Urothelium cell line (cell line): ENCODE data around the gene NRTN.
A peak's percentile ranks its signal among the peaks of the same experiment; 100 is the strongest.

Source experiments
- DNase-seq: peaks from one replicate; pipeline ENCODE4 v3.0.0; 2011; ENCODE audit warnings: low spot score, mixed read lengths
- FAIRE-seq: peaks from 2 replicates; lab custom pipeline; 2011; peaks lifted over from hg19 to GRCh38; lab: Jason Lieb, UNC

NRTN gene

DNA sequence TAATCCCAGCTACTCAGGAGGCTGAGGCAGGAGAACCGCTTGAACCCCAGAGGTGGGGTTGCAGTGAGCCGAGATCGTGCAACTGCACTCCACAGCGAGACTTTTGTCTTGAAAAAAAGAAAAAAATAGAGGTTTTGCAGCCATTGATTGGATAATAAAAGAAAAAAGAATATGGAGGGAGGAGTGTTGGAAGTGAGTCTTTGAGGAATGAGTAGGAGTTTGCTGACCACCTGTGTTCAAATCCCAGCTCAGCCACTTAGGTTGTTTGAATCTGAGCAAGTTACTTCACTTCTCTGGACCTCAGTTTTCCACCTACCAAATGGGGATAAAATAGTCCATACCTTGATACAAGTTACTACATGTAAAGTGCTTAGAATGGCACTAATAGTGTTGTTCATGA, 6.2 kb downstream of the NRTN start:
- no peak for FAIRE-seq

DNA sequence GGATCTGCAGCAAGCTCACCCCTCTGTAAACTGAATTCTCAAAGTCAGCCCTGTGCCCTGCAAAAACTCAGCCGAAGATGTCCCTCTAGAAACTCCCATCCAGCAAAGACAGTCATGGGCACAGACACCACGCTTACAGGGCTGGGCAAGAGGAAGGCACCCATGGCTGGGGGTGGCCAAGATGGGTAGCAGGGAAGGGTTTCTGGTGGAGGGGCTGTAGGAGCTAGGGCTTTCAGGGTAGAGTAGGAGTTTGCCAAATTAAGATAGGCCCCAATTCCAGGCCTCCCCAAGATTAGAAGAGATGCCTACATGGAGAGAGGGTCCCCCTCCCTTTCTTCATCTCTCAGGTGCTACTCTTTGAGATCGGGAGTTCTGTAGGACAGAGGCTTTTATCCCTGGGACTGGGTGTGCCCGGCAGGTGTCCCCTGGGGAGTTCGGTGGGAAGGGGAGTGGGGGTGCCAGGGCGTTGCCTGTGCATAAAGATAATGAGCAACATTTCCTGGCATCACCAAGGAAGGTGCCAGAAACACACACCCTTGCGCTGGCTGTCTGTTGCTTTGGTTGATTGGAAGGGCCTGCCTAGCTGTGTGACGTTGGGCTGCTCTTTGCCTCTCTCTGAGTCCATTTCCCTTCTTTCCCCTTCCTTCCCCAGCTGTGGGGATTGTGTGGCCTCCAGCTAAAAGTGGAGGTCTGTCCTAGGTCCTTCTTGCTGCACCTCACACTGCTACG, 9.4 kb downstream of the NRTN start:
- no peak for DNase-seq
- no peak for FAIRE-seq

More for the DNA sequence above, 6.2 kb downstream of the NRTN start:
- DNase-seq = no peak

DNA sequence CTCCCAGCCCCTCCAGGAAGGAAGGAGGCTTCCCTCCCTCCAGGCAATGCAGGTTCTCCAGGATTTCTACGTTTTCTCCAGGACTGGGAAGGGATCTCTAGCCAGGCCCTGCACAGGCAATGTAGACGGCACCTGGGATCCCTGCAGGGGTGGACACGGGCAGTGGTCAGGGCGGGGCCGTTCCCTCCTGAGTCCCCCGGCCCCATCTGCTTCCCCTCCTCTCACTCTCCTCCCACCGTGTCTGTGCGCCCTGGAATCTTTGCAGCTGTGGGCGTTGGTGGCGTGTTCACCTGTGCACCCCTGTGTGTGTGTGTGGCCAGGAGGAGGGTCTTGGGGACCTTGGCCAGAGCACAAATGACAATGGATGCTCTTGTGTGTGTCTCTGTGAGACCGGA, 10.0 kb downstream of the NRTN start:
- FAIRE-seq (no peak), DNase-seq (no peak)

DNA sequence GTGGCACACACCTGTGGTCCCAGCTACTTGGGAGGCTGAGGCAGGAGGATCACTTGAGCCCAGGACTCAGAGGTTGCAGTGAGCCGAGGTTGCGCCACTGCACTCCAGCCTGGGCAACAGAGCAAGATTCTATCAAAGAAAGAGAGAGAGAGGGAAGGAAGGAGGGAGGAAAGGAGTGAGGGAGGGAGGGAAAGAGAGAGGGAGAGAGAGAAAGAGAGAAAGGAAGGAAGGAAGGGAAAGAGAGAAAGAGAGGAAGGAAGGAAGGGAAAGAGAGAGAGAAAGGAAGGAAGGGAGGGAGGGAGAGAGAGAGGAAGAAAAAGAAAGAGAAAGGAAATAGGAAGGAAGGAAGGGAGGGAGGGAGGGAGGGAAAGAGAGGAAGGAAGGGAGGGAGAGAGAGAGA, 12.4 kb downstream of the NRTN start:
- no peak for DNase-seq
- no peak for FAIRE-seq

DNA sequence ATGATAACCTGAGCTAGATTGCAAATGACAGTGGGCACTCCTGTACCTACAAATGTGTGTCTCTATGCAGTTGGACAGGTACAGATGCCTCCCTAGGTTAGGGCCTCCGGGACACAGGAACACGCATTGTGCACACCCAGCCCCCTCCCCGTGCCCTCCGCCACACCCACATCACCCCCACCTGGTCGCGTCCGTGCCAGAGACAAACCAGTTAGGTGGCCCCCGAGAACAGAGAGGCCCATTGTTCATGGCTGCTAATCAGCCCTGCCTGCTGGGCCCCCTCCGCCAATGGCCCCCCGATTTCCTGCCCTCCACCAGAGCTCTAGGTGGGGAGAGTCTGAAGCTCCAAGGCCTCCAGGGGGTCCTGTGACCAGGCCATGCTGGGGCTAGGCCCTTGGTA, 13.7 kb downstream of the NRTN start:
- FAIRE-seq (no peak), DNase-seq (no peak)

DNA sequence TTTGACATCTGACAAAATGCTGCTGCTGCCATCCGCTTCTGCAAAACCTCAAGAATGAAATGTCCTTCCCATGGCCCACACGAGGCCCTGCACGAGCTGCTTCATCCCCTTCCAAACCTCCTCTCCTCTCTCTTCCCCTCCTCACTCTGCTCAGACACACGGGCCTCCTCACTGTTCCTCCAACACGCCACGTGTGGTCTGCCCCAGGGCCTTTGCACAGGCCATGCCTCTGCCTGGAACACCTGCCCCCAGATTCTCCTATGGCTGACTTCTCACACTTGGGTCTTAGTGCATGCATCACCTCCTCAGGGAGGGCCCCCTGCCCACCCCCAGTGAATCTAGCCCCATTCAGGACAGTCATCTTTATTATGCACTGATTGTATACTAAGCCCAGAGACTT, 15.9 kb downstream of the NRTN start:
- DNase-seq = no peak
- no peak for FAIRE-seq

DNA sequence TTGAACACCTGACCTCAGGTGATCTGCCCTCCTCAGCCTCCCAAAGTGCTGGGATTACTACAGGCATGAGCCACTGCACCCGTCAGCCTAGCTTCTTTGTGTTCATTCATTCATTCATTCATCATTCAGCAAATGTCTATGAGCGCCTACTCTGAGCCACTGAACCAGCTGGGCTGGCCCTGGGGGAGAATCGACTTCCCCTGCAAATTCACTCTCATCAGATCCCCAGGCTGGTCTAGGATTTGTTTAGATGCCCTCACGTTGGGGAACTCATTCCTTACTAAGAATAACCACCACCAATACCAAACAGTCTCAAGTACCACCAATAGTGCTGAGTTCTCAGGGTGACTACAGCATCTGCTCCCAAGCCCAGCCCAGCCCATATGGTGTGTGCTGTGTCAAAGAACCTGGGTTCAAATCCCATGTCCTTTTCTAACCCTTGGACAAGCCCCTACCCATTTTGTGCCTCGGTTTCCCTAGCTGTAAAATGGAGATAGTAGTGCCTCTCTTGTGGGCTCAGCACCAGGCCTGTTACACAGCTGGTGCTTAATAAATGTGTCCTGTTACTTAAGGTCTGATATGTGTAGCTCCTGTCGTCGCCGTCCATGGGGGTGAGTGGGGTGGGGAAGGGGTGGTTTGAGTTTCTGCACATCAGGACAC, 16.8 kb downstream of the NRTN start:
- DNase-seq (no peak), FAIRE-seq (no peak)

DNA sequence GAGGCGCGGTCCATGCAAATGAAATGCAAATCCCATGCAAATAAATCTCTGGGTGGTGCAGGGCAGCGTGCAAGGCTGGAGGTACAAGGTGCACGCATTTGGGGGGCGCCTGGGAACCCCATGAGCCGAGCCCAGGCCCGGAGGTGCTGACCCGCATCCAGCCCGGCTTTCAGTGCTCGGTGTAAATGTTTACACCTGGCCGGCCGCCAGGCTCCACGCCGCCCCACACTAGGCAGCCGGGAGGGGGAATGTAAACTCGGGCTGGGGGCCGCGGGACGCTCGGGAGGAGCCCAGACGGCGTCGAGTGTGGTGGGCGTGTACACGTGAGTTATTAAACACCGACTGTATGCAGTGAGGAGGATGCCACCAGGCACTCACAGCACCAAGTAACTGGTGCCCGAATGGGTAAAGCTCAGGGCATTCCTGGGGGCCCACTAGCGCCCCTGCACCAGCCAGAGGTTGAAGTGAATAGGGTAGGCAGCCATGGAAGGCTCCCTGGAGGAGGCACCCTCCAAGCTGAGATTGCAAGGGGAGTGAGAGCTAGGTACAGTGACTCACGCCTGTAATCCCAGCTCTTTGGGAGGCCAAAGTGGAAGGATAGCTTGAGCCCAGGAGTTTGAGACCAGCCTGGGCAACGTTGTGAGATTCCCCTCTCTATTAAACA, 17.4 kb downstream of the NRTN start:
- no peak for DNase-seq
- FAIRE-seq = no peak

DNA sequence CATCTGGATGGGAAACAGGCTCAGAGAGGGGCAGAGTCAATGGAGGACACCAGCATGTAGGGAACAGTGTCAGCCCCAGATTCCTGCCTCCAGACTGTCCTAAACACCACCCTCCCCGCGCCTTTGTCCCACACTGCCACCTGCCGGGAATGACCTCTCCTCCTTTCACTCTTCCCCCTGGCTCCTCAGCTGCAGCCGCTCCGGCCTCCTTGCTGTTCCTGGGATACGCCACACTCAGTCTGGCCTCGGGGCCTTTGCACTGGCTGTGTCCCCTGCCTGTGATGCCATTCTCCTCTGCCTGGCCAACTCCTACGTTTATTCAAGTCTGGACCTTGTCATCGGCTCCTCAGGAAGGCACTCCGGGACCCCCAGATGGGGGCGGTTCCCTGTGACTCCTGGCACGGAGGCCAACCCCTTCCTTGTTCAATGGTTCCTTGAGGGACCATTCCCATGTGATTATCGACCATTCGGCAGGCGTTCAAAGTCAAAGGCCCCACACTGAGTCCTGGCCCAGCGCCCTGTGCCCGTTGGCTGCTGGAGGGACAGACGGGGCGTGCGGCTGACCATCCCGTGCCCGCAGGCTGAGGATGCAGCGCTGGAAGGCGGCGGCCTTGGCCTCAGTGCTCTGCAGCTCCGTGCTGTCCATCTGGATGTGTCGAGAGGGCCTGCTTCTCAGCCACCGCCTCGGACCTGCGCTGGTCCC, 18.9 kb downstream of the NRTN start:
- no peak for FAIRE-seq

DNA sequence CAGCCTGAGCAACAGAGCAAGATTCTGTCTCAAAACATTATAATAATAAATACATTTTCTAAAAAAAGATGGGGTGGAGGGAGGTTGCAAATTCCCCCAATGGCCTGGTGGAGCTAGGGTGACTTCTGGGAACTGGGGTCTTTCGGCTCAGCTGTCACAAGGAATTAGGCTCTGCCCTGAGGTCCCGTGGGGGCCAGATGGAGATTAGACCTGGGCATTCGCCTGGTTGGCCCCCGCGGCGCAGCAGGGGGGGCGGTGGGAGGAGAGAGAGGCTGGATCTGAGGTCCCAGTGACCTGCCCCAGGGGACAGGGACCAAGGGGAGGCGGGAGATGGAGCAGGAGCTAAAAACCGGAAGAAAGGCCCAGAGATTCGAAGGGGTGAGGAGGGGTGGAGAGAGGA, 19.9 kb downstream of the NRTN start:
- FAIRE-seq = no peak
- DNase-seq = no peak

More for the DNA sequence above, 18.9 kb downstream of the NRTN start:
- peak; percentile 41 for DNase-seq

DNA sequence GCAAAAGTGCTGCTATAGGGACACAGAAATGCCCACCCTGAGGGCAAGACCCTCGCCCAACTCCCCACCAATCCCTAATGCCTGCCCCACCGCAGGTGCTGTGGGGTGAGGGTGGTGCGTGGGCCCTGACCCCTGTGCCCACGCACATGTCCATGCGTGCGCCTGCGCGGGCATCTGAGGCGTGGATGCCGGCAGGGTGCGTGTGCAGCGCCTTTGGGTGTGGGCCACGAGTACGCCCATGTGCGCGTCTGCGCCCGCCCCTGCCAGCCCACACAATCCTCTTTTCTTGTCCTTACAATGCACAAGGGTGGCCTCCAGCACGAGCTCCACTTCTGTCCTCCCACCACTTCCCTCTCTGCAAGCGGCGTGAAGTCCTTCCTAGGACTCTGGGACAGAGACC, 20.3 kb downstream of the NRTN start:
- no peak for DNase-seq
- no peak for FAIRE-seq

DNA sequence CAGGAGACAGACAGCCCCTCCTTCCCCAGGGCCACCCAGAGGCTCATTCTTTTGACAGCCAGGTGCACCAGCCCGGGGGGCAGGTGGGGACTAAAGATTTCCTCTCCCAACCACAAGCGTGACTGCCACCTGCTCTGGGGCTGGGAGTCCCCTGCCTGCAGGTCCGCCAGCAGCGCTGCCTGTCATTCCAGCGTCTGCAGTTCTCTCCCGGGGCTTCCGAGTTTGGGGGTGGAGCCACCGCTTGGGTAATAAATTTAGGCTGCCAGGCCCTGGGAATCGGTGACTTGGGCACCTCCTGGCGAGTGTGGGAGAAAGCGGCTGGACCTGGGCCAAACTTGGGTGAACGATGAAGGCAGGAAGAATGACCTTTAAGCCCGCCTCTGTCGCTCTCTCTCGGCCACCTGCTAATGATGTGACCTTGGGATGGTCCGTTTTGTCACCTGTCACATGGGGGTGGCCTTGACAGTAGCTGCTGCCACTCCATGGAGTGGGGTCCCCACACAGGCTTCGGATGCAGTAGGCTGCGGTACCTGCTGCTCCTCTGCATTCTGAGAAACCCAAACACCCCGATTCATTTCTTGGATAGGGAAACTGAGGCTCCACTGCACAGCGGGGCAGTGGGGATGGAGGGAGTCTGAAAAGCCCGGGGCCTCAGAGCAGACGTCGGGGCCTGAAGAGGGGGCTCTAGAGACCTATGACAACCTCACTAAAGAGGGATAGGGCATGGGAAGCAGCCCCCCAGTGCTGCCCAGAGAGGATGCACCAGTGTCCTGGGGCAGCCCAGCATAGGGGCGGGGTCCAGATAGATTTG, 21.9 kb downstream of the NRTN start:
- no peak for FAIRE-seq
- DNase-seq = peak; percentile 62

DNA sequence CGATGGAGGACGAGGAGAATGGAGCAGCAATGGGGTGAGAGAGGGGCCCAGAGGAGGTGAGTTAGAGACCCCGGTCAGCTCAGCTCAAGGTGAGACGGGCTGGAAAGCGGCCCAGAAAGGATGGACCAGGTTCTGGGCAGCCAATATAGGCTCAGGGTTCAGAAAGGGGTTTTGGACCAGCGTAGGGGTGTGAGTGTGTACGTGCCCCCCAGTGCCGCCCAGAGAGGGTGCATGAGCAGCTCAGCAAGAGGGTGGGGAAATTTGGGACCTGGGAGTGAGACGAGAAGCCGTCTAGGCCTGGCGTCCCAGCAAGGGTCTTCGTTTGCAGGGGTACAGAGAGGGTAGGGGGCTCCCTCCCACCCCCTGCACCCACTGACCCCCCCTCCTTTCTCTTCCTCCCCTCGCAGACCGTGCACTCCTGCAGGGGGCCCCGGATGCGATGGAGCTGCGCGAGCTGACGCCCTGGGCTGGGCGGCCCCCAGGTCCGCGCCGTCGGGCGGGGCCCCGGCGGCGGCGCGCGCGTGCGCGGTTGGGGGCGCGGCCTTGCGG, 22.5 kb downstream of the NRTN start:
- no peak for FAIRE-seq

DNA sequence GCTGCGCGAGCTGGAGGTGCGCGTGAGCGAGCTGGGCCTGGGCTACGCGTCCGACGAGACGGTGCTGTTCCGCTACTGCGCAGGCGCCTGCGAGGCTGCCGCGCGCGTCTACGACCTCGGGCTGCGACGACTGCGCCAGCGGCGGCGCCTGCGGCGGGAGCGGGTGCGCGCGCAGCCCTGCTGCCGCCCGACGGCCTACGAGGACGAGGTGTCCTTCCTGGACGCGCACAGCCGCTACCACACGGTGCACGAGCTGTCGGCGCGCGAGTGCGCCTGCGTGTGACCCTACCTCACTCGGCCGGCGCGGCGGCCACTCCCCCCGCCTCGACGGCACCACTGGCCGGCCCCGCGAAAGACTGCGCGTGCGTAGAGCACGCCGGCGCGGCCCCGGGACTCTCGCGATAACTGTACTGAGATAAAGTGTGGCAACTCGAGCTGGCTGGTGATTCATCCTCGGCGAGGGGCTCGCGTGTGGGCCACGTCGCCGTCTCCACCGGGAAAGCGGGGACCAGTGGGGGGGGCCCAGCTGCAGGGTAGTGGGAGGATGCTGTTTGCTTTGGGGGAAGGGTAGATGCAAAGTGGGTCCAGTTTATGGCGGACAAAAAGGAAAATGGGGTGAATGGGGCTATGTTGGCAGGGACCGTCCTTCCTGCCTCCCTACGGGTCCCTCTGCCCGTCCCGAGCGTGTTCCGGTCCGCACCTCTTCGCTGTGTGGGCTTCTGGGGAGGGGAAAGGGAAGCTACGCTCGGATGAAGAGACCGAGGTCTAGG, 23.2 kb downstream of the NRTN start:
- DNase-seq (peak; percentile 97), FAIRE-seq (peak; percentile 98)

More for the DNA sequence above, 22.5 kb downstream of the NRTN start:
- no peak for DNase-seq

DNA sequence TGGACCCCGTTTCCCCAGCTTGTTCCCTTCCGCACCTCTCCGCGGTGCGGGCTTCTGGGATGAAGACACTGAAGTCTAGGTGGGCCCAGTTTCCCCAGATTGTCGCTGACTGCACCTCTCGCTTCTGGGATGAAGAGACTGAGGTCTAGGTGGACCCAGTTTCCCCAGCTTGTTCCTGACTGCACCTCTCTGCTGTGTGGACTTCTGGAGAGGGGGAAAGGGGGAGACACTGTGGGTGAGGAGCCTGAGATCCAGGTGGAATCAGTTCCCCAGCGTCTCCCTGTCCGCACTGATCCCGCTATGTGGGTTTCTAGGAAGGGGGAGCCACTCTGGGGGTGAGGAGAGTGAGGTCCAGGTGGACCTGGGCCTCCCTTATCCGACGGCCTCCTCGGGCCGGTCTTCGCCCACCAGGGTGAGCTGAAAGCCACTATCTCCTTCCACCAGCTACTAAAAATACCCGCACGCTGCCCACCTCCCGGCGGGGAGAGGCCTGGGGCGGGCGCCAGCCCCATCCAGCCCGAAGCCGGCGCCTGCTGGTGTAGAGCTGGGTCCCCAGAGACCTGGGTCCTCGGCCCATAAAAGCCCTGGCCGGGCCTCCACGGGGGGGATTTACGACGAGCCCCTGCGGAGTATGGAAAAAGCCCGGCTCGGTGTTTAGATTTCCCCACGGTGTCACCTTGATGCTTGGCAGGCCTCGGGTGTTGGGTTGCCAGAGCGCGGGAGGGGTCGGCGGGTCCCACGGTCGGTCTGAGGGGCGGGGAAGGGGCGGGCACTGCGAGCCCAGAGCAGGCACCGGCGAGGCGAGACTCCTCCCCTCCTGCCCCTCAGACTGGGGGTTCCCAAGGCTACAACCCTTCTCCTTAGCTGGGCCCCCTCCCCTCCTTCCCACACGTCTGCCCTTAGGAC, 24.0 kb downstream of the NRTN start:
- peak; percentile 39 for DNase-seq
- no peak for FAIRE-seq

DNA sequence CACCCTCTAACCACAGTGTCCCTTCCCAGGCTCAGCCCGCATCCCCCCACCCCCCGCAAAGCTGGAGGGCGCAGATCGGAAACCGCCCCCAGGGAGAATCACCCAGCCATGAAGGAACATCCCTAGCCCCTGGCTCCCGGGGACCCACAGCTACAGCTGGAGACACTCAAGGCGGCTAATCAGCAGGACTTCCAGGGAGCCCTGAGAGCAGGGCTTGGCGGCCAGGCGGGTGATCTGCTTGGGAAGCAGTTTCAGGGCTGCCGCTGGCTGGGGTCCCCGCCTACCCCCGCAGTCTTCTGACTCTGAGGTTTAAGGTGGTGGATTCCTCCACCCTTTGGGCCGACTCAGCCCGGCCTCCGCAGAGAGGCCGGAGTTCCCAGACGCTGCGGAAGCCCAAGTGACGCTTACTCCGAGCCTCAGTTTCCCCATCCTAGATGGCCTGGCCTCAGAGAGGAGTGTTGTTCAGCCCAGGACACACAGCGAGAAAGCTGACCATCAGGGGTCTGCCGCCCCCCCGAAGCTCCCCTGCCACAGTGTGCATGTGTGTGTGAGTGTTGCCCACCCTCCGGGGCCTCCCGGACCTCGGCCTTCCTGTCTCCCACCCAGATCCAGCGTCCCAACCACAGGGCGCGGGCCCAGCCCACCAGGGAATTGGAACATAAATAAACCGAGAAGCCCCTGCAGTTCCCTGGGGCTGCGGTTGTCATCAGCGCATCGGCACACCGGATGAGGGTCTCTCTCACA, 24.9 kb downstream of the NRTN start:
- FAIRE-seq (no peak), DNase-seq (no peak)

DNA sequence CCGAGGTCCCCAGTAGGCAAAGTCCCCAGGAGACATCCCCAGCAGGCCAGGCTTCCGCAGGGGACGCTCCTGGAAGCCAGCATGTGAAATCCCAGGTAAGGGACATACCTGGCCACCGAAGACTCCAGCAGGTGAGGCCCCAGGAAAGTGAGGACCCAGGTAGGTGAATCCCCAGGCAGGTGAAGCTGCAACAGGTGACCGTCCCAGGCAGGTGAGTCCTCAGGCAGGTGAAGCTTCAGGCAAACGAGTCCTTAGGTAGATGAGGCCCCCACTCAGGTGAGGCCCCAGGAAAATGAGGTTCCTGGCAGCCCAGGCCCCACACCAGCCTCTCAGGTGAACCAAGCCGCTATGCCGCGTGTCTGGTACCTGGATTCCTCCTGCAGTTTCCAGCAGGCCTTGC, 26.3 kb downstream of the NRTN start:
- DNase-seq = no peak
- no peak for FAIRE-seq

DNA sequence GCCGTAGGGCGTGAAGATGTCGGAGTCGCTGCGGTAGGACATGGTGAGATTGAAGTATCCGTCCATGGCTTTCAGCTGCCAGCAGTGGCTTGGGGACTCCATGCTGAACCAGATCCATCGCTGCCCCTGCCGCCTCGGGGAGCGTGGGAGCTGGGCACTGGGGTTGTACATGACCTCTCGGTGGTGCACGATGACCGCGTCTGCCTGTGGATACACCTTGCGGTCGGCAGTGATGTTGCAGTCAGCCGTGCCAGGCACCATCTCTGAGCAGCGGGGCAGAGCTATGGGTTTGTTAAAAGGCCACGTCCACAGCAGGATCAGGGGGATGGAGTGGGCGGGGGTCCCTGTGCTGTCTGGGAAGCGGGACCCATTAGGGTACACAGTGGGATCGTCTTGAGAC, 27.2 kb downstream of the NRTN start:
- no peak for FAIRE-seq
- no peak for DNase-seq
